ENCODE data around the gene FAM153A.
"Not testable (repeated sequence)": the region's sequence is repeated elsewhere in the genome, so short reads cannot be mapped to it uniquely, and the experiment has no call there.

FAM153A gene

DNA sequence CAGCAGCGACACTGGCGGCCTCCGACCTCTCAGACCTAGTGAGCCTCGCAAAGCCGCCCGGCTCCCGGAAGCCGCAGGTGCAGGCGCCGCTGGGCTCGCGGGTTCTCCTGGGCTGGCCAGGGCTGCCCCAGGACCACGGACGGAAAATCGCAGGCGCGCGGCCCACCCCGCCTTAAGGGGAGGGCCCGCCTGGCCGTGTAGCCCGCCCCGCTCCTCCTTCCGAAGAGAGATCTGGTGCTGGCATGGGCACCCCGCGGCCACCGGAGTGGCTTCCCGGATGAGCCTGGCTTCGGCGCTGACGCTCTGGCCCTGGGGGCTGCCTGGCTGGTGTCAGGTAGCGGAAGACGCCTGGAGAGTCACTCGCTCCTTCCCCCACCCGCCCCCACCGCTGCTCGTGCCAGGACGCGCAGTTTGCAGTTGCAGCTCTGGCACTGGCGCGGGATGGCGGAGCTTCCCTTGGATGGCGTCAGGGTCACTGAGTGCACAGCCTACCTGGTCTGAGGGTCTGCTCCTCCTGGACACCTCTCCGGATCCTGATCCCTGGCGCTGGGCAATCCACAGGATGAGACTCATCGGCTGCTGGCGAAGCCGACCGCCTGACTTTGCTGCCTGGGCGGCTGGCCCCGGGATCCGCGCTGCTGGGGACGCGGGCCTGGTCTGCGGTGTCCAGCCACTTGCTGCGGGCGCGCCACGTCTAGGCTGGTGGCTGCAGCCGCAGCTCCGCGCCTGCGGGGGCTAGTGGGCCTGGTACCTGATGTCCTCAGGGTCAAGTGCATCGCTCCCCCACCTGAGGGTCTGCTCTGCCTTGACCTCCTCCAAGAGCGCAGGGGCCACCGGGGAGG lies at the start of gene FAM153A:
FAM153A (minus strand) TSS at position 108 of the 842 bp plus-strand sequence.
- DNase-seq = not testable (repeated sequence)

DNA sequence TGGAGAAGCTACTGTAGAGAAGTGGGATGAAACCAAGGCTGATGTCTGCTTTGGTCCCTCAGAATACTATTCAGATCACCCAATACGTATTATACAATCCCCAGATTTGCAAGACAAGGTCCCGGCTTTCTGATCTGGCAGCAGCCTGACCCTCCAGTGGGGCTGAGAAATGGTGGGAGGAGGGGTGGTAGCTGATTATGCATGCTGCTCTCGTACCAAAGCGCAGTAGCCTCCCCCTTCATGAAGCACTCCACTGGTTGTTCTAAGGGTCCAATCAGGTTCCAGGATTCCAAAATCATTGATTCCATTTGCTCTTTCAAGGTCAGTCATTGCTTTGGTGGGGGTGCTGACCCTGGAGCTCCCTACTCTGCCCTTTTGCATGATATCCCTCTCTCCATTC lies 49.6 kb upstream of the FAM153A start:
- not testable (repeated sequence) for DNase-seq

DNA sequence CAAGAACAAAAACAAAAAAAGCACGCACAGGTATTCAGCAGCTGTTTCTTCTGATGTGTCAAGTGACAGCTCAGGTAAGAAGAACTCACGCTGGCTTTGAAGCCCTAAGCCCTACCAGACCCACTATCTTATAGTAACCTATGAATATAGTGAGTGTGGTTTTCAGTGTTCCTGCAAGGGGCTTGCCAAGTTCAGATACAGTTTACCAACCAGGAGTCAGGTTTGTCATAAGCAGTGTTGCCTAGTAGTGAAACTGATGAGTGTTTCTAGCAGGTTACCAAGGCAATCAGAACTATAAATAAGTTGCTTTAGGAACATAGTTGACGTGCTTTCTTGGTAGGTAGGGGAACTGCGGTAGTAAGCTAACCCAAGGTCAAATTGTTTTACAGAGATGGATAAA lies 43.4 kb upstream of the FAM153A start:
- not testable (repeated sequence) for DNase-seq

DNA sequence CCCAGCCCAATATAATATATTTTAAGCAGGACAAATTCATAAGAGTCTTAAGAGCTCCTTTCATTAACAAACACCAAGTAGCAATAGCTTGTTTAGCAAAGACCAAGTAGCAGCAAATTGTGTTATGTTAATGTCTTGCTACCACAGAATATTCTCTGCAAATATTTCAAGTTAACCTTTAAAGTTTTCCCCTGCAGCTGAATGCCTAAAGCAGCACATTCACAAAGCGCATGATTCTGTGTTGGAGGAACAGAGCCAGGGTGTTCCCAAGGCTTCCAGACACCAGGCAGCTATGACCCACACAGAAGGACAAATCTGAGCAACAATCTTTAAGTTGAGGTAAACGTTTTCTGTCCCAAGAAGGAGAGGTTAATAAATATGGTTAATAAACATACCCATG lies 42.1 kb upstream of the FAM153A start:
- not testable (repeated sequence) for DNase-seq

DNA sequence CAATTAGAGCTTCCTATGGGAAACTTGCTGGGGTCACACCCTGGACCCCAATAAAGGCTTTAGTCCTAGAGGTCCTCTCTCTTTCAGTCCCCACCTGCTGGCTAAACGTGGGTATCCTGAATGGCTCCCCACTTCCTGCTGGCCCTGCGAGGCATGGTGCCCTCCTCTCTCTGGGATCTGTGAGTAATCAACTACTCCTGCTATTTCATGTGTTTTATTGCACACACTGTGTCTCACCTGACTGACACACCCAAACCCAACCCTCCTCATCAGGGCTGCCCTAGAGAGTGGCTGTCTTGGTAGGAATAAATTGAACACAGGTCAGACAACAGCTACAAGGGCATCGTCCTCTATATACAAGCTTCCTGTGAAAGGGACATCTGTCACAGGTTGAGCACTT lies 39.8 kb upstream of the FAM153A start:
- not testable (repeated sequence) for DNase-seq

DNA sequence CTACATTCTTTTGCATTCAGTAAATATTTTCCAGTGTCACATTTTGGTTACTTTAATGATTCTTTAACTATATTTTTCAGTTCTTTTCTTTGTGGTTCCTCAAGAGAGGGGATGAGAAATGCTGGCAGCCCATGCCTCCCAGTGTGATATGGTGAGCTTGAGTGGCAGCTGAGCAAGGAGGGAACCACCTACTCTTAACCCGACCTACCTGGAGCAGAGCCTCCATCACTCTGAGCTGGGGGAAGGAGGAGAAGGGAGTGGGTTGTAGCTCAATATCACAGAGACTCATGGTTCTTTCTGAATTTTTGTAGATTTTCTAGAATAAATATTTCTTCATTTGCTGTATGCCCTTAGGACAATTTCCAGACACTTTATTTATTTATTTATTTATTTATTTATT lies 37.0 kb upstream of the FAM153A start:
- DNase-seq = not testable (repeated sequence)

DNA sequence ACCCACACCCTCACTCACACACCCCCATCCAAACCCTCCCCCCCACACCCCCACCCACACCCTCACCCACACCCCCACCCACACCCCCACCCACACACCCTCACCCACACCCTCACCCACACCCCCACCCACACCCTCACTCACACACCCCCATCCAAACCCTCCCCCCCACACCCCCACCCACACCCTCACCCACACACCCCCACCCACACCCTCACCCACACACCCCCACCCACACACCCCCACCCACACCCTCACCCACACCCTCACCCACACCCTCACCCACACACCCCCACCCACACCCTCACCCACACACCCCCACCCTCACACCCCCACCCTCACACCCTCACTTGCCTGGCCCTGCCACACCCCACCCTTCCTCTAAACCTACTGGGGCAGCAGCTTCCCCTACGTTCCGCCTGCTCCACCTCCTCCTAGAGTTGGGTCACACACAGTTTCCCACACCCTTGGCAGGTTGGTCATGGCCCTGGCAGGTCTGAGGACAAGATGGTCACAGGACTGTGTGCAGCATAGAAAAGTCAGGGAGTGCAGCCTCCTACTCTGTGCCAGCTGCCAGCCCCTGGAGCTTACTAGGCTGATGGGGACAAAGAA lies 30.2 kb upstream of the FAM153A start:
- not testable (repeated sequence) for DNase-seq

DNA sequence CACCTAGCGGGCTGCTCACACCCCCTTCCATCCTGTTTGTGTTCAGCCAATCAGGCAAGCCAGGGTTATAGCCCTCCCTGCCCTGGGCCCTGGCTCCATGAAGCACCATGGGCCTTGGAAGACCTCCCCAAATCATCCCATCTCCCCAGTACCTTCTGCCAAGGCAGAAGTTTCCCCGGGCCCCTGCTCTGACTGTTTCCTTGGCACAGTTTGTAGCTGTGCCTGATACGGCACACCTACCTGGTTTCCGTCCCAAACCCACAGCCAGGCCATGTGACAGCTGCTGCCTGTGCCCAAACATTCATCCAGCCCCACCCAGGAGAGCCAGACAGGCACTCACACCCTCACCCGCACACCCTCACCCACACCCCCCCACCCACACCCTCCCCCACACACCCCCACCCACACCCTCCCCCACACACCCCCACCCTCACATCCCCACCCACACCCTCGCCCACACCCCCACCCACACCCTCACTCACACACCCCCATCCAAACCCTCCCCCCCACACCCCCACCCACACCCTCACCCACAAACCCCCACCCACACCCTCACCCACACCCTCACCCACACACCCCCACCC lies 29.6 kb upstream of the FAM153A start:
- DNase-seq = not testable (repeated sequence)

DNA sequence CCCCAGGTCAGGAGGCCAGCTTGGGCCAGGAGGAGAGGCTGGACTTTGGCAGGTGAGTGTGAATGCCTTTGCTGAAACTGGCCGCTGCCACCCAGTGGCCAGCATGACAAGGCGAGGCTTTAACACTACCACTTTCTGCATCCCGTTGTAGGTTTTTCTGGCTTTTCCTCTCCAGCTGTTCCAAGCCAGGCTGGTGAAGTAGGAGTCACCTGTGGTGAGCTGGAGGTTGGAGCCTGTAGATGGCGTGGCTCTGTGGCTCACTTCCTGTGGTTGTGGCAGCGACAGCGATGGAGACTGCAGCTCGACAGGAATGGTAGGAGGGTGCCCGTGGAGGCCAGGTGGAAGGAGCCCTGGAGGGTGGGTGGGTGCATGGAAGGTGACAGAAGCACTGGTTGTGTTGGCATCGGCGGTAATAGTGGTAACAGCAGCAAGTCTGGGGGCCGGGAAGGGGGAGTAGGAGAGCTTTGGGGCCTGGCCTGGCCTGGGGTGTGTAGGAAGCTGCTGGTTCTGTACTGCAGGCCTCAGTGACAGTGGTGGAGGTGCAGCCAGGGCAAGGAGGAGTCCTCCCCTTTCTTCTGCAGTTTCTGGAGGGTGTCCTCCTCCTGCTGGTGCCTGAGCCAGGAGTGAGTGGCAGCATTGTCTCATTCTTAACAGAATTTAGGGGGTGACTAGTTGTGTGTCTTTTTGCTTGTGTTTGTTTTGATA lies 26.7 kb upstream of the FAM153A start:
- DNase-seq = not testable (repeated sequence)

DNA sequence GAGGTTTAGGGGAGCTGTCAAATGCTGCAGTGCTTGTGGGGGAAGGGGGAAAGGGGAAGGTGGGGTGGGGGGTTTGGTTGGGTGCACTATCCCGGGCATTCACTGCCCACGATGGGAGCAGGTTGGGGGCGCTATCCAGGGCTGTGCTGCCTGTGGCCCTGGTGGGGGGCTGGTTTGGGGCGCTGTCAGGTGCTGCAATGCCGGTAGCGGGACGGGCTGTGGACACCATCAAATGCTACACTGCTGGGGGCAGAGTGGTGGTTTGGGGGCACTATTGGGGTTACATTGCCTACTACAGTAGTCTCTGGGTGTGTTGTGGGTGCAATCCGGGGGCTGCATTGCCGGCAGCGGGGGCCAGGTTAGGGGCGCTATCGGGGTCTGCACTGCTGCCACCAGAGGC lies 25.7 kb upstream of the FAM153A start:
- not testable (repeated sequence) for DNase-seq

DNA sequence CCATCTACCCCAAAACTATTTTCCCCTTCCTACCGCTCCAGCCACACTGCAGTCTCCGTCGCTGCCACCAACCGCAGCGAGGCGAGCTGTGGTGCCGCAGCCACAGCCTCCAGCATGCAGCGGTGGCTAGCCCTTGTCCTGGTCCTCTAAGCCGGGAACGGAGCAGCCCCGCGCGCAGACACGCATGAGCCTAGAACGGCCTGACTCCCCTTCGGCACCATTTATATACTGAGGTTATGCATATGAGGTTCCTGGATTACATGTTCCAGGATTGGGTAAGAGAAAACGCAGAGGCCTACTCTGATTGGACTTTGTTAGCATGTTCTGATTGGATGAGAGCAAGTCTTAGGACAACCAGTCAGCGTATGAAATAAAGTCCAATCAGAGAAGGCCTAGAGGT lies 24.6 kb upstream of the FAM153A start:
- not testable (repeated sequence) for DNase-seq

DNA sequence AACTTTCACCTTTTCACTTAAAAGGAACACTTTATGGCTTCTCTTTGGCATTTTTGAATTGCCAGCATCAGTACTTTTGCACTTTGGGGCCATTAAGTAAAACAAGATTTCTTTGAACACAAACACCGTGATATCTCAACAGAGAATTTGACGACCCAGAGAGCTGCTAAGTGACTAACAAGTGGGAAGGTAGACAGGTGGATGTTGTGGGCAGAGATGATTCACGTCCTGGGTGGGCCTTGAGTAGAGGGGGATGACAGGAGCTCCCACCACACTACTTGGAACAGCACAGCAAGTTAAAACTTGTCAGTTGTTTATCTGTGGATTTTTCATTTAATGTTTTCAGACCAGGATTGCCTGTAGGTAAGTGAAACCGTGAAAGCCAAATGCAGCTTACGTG lies 18.7 kb upstream of the FAM153A start:
- not testable (repeated sequence) for DNase-seq

DNA sequence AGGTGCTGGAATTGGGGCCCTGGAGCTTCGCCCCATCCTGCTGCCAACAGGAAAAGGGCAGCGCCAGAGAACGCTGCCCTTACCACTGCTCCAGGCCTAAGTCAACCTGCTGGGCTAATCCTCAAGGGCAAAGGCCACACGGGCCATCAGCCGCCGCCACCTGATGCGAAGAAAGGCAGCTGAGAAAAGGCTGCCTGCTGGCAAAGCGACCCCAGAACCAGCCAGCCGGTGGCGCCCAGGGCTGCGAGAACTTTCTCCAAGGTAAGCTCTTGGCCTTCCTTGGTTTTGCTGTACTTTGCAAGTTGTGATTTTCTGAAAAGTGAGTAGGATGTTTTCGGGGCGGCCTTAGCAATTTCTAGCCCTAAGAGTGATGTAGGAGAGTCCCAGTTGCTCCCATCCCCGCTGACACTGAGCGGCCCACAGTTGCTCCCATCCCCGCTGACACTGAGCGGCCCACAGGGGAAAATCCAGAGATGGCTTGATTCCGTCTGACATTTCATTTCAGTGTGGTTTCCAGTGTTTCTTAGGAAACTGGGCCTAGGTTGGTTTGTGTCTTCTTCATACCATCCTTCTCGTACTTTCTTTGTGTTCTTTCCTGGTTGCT lies 15.6 kb upstream of the FAM153A start:
- not testable (repeated sequence) for DNase-seq

DNA sequence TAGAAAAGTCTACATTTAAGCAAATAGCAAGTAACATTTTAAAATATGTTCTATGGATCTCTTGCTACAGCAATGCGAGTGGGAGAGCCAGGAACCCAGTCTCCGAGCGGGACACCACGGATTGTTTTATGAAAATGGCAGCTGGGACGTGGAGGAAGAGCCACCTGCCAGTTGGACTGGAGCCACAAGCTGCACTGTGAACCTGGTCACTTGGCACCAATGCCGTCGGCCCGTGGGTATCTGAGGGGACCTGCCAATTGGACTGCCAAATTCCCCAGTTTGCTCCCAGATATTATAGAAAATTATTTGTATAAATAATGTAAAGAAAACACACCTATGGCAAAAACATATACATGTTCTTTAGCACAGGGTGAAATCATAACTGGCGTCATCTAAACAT lies 10.6 kb upstream of the FAM153A start:
- not testable (repeated sequence) for DNase-seq

DNA sequence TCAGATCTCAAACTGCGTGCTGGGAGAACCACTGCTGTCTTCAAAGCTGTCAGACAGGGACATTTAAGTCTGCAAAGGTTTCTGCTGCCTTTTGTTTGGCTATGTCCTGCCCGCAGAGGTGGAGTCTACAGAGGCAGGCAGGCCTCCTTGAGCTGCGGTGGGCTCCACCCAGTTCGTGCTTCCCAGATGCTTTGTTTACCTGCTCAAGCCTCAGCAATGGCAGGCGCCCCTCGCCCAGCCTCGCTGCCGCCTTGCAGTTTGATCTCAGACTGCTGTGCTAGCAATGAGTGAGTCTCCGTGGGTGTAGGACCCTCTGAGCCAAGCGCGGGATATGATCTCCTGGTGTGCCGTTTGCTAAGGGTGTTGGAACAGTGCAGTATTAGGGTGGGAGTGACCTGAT lies 8.9 kb upstream of the FAM153A start:
- DNase-seq = not testable (repeated sequence)

DNA sequence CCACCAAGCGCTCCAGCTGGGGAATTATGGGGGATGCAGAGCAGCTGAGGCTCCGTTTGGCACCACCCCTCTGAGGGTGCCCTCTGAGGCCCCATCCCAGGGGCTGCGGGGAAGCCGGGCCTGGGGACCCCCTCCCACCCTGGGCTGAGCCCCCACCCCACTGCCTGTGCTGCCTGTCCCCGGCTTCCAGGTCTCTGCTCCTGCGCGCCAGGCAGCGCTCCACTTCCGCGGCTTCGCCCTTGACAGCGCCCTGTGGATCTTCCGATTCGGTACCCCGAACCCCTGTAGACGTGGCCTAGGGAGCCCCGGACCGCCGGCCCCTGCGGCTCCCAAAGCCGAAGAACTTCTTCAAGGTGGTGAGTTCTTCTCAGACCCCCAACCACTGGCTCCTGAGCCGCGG lies 530 bp downstream of the FAM153A start:
- DNase-seq = not testable (repeated sequence)

DNA sequence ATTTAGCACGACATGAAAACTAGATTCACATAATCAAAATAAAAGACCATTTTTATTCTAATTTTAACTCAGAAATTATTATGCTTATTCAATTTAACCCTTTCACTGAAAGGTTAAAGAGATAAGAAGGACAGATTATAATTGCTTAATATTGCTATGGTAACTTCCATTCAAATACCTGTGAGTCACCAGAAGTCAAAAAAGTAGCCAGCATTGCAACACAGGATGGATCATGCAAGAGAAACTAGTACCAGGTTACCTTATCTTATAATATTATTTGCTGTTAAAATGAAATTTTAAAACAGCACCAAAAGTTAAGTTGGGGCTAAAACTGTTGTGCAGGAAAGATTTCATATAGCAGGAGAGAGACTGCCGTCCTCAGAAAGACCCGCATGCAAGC lies 11.5 kb downstream of the FAM153A start:
- not testable (repeated sequence) for DNase-seq

DNA sequence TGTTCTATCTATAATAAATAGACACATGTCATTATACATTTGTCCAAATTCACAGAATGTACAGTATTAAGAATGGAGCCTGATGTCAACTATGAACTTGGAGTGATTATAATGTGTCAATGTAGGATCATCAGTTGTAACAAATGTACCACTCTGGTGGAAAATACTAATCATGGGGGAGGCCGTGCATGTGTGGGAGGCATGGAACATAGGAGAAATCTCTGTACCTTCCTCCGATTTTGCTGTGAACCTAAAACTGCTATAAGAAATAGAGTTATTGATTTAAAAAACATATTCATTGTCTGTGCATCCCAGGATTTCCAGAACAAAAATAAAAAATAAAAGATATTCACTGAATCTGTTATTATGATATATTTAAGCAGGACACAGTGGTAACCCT lies 12.1 kb downstream of the FAM153A start:
- DNase-seq = not testable (repeated sequence)

DNA sequence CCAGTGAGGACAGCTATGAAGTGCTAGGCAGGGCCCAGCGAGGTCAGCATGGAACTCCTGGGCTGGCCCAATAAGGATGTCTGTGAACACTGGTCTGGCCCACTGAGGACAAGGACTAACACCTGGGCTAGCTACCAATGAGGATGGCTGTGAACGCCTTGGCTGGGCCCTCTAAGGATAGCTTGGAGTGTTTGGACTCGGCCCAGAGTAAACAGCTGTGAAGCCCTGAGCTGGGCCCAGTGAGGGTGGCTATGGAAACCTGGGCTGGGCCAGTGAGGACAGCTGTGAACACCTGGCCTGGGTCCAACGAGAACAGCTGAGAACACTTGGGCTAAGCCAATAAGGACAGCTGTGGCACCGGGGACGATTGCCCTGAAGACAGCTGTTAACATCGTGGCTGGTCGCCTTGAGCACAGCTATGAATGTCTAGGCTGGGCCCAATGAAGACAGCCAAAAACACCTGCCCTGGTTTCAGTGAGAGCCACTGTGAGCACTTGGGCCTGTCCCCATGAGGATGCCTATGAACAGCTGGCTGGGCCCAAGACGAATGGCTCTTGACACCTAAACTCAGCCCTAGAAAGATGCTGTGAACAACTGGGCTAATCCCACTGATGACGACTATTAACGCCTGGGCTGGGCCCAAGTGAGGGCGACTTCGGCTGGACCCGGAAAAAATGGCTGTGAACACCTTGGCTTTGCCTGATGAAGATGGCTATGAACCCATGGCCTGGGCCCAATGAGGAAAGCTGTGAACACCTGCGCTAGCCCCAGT lies 18.8 kb downstream of the FAM153A start:
- DNase-seq = not testable (repeated sequence)

DNA sequence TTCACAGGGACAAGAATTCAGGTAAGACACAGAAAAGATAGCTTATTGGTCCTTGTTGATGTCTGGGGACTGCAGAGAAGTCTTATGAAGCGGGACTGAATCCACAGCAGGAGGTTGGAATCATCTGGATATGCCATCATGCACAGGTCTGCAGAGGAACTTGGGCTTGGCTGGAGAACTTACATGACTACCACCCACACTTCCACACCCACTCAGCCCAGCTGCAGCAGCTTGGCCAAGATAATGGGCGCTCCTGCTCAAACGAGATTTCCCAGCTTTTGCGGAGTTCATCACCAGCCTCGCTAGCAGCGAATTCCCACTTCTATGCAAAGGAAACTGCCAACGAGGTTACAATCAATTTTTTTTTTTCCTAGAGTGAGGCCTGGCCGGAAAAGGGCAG lies 21.7 kb downstream of the FAM153A start:
- DNase-seq = not testable (repeated sequence)

DNA sequence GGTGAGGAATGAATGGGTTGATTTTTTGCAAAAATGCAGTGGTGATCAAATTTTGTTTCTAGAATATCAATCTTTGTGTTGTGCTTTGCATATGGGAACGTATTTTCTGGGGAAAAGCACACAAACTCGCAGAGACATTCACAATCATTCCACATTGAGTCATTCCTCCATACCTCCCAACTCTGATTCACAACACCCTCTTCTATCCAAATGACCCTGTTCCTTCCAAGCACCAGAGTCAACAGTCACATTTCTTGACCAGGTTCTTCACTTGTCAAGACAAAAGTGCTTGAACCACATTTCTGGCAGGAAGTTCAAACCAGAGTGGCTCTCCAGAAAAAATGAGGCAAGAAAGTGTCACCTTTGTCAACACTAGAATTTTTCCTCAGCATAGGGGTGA lies 35.3 kb downstream of the FAM153A start:
- DNase-seq = not testable (repeated sequence)

DNA sequence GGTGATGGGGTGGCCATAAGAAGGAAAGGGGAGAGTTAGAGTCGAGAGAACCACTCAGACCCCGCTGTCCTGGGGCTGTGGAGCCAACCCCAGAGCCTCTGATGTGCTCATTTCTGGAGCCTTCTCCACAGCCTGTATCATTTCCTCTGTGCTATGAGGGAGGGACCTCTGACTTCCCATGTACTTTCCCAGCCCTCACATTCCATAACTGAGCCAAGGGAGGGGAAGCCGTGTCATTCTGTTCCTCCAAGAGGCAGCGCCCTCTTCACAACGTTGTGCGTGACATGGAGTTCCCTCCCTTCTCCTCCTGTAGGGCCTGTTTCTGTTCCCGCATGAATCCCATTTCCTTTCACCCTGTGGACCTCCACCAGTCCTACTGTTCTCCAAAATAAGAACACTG lies 57.8 kb downstream of the FAM153A start:
- DNase-seq = not testable (repeated sequence)

All from suppressor macrophage treated with lipopolysaccharide for 4 hours (primary cell).